Measurements from ENCODE around the gene ISX.

The ISX gene

DNA sequence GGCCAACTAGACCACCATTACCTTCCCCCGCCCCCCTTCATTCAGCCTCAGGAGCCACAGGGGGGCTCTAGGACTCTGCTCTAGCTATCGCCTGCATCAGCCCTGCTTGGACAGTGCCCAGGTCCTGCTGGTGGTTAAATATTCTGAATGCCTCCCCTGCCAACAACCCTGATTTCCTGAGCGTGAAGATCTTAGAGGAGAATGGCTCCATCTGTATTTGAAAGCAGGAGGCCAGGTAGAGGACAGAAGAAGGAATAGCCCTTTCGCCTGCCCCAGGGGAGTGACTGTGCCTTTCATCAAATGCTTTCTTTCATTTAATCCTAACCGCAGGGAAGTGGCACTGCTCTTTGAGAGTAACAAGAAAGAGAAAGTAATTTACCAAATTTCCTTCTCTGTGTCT is 69.2 kb downstream of the ISX start:
- Histone ChIP-seq H3K9me2 (replicated peaks; ENCODE audit: control insufficient read depth, low read length) (no peaks in the 10 kb centered on the region), H3F3A (ENCODE audit: control insufficient read depth, insufficient read depth) (no peaks in the 10 kb centered on the region), H3K4me1 (ENCODE audit: control insufficient read depth, low read length) (peaks cover 18% of the 10 kb centered on the region), H4K20me1 (ENCODE audit: control insufficient read depth, insufficient read depth, low read depth, low read length) (no peaks in the 10 kb centered on the region), H3K27me3 (ENCODE audit: control insufficient read depth, low read length) (no peaks in the 10 kb centered on the region), H3K79me2 (ENCODE audit: control insufficient read depth, low read length) (no peaks in the 10 kb centered on the region), H3K27ac (ENCODE audit: low read depth, low read length) (no peak overlapping the region), H3K4me3 (ENCODE audit: low read length) (no peak overlapping the region), H3K9me3 (ENCODE audit: control insufficient read depth, insufficient read depth, low read length) (no peaks in the 10 kb centered on the region), H3K4me2 (ENCODE audit: low read length) (no peak overlapping the region), H3K36me3 (ENCODE audit: control insufficient read depth, low read length) (no peaks in the 10 kb centered on the region)
- no peak for TF ChIP-seq EZH2phosphoT487 (IDR thresholded peaks at IDR 0.05; ENCODE audit: borderline replicate concordance, low read length)
- TF ChIP-seq, protein P1, sequence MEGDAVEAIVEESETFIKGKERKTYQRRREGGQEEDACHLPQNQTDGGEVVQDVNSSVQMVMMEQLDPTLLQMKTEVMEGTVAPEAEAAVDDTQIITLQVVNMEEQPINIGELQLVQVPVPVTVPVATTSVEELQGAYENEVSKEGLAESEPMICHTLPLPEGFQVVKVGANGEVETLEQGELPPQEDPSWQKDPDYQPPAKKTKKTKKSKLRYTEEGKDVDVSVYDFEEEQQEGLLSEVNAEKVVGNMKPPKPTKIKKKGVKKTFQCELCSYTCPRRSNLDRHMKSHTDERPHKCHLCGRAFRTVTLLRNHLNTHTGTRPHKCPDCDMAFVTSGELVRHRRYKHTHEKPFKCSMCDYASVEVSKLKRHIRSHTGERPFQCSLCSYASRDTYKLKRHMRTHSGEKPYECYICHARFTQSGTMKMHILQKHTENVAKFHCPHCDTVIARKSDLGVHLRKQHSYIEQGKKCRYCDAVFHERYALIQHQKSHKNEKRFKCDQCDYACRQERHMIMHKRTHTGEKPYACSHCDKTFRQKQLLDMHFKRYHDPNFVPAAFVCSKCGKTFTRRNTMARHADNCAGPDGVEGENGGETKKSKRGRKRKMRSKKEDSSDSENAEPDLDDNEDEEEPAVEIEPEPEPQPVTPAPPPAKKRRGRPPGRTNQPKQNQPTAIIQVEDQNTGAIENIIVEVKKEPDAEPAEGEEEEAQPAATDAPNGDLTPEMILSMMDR (IDR thresholded peaks at IDR 0.05; ENCODE audit: low read depth, low read length, poor library complexity, severe bottlenecking) = no peak

Measured in DOHH2 (cell line).